Pancreas (tissue), 10 donors: Measurements from ENCODE around the gene USP34. TPM values are rescaled to one million over a fixed set of nuclear protein-coding genes. Genes with fewer than 3 reads are reported as not detected.
"Not testable (repeated sequence)": the region's sequence is repeated elsewhere in the genome, so short reads cannot be mapped to it uniquely, and the experiment has no call there.

Experiments used
- ATAC-seq, 4 donors: fragments of 200-7000 bp; cut with Tn5 transposase; one replicate each; pipeline versions ENCODE4 v1.8.0 to v1.9.1; 2020; ENCODE audit warnings: mild to moderate bottlenecking in 4 of 4, moderate library complexity in 4 of 4
- DNase-seq, 6 donors: peaks; one replicate each; pipeline ENCODE4 v3.0.0-alpha.2; 2020
- FAIRE-seq: peaks from 2 replicates; lab custom pipeline; 2012; peaks lifted over from hg19 to GRCh38; lab: Jason Lieb, UNC
- H3K27ac ChIP-seq, 4 donors: fragments of 200-600 bp; sonication (generic); 1 replicate in 3 of 4; 2 replicates in 1 of 4; pipeline versions ENCODE4 v1.5.0 to v1.8.0; 2020
- H3K27me3 ChIP-seq, 4 donors: fragments of 200-600 bp; one replicate each; pipeline ENCODE4 v1.8.0; 2021
- H3K36me3 ChIP-seq, 3 donors: fragments of 200-600 bp; sonication (generic) in 1 of 3; one replicate each; pipeline versions ENCODE4 v1.5.0 to v1.8.0; 2020 to 2021
- H3K4me1 ChIP-seq, 3 donors: fragments of 200-600 bp; one replicate each; pipeline ENCODE4 v1.8.0; 2021
- H3K4me3 ChIP-seq, 4 donors: fragments of 200-600 bp; sonication (generic) in 2 of 4; one replicate each; pipeline versions ENCODE4 v1.5.0 to v1.8.0; 2020 to 2021
- H3K9me3 ChIP-seq, 4 donors: fragments of 200-600 bp; one replicate each; pipeline ENCODE4 v1.8.0; 2021
- CTCF ChIP-seq, 4 donors: fragments of 200-600 bp; sonication (generic) in 3 of 4; IDR thresholded peaks; one replicate each; pipeline versions ENCODE4 v1.5.0 to v1.8.0; 2021; ENCODE audit warnings: antibody characterized with exemption in 4 of 4
- WGBS, 2 donors: extraction: QIAGEN DNeasy Blood & Tissue Kit; methylation state at CpG; one replicate each; pipeline ENCODE4 v1.1.7; 2013; 5-methylcytosine and 5-hydroxymethylcytosine counted together
- intact Hi-C, 3 donors: fragments of 100-400 bp; cut with DNase I; formaldehyde crosslinking; loops; one replicate each; pipeline versions ENCODE4 v1.11.1 to v1.14.2; 2022
- polyA plus RNA-seq, 2 donors: library from polyadenylated mRNA; stranded (reverse); fragments of 200-250 nt; gene quantifications; one replicate each; pipeline ENCODE4 v1.2.3, GENCODE V29; 2013
- total RNA-seq, 6 donors: library from RNA; stranded (reverse); fragmentation: NEBNext Ultra II Directional in 4 of 6; extraction: Animal tissue kit (Norgen Biotek cat#: 25700) in 4 of 6; gene quantifications; one replicate each; pipeline versions ENCODE4 v1.2.1 to v1.2.4, GENCODE V29; 2021 to 2023
- donor health status: healthy with polysubstance abuse.
- donor health status: DM: no; HTN: no; CAD: no; lungs with moderate emphysema.
- donor health status: DM: no; HTN: no; CAD: no.
- donor health status: control.
- donor health status: control.
- donor health status: Bipolar disorder and iron deficiency.
- donor health status: DM: yes; HTN: yes; CAD: no.
- donor health status: DM: no; HTN: no; CAD: no.
- donor health status: DM: no; HTN: no; CAD: no.
- donor health status: DM: yes; HTN: yes; CAD: no.

USP34 gene
- total and polyA plus RNA-seq, 8 donors: 30.0 to 58.9 (median 45.1) TPM

- Histone ChIP-seq H3K36me3 (no peaks in the 10 kb centered on the region), H3K4me1 (peaks cover 2 to 20% (median 14%) of the 10 kb centered on the region in 3 donors), H3K9me3 (no peaks in the 10 kb centered on the region), H3K4me3 (peak overlapping the region; percentile 66 to 89 (median 85)), H3K27me3 (no peaks in the 10 kb centered on the region), H3K27ac (peak overlapping the region; percentile 88 to 98 (median 95))
- intact Hi-C loops: loop anchor here in 1 of 3 donors (10.0 kb wide), 1 partner anchor 64 kb away; the partner anchor contains the start of gene XPO1
- TF ChIP-seq CTCF (IDR thresholded peaks at IDR 0.05): no peak
- FAIRE-seq (no peak), DNase-seq (peak; percentile 85 to 94 (median 93)), ATAC-seq (peak; percentile 72 to 80 (median 76))
- 0 to 1% methylated on average over 34 to 80 of the region's 94 CpGs for WGBS, 2 donors
Observed at GRCh38 chr2:61470122-61470951, 550 bp downstream of the USP34 start.

DNA sequence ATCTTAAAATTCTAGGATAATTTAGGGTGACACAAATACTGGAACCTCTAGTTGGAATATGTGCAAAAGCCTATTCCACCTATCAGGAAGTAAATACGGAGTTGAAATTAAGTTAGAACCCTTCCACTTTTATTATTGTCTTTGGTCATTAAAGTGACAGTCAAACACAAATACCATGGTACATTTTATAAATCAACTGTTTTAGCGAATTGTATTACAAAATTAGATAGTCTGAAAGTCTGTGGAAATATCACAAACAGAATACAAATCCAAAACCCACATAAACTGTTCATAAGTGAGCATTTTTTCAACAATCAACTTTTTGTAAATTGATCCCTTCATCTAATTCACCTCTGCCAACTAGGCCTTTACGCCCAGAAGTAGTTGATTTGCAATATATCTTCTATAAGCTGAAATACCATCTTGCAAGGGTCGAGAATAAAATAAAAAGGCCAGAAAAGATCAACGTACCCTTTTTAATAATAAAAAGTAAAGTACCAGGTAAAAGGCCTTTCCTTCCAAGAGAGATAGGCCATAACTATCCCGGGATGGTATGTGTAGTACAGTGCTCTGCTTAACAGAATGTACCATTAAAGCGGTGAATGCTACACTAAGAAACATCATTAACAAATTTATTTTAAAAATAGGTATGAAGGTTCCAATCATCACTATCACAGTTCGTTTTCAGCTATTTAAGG lies 1.3 kb downstream of the USP34 start:
- DNase-seq: no peak
- intact Hi-C loops: loop anchor here in 1 of 3 donors (10.0 kb wide), 1 partner anchor 65 kb away; the partner anchor contains the start of gene XPO1
- ATAC-seq: no peak
- no peaks in the 10 kb centered on the region for H3K9me3 ChIP-seq
- H3K4me3 ChIP-seq: peak overlapping the region; percentile 36 to 89 (median 76)
- no peak for TF ChIP-seq CTCF (IDR thresholded peaks at IDR 0.05)
- peaks cover 2 to 22% (median 19%) of the 10 kb centered on the region in 3 donors for H3K4me1 ChIP-seq
- no peaks in the 10 kb centered on the region for H3K36me3 ChIP-seq
- no peak for FAIRE-seq
- H3K27me3 ChIP-seq: no peaks in the 10 kb centered on the region
- H3K27ac ChIP-seq: peak overlapping the region; percentile 46 to 98 (median 93)
- 2 to 3% methylated on average over 8 of the region's 8 CpGs for WGBS, 2 donors

GRCh38 chr2:61468231-61468630 lies 2.7 kb downstream of the USP34 start:
- H3K36me3 ChIP-seq, DNase-seq, H3K27me3 ChIP-seq, ATAC-seq, intact Hi-C loops, H3K9me3 ChIP-seq, FAIRE-seq, H3K27ac ChIP-seq, H3K4me3 ChIP-seq: not testable (repeated sequence)
- H3K4me1 ChIP-seq: peaks cover 2 to 23% (median 20%) of the 10 kb centered on the region in 3 donors
- 94 to 96% methylated on average over 10 of the region's 10 CpGs for WGBS, 2 donors

DNA sequence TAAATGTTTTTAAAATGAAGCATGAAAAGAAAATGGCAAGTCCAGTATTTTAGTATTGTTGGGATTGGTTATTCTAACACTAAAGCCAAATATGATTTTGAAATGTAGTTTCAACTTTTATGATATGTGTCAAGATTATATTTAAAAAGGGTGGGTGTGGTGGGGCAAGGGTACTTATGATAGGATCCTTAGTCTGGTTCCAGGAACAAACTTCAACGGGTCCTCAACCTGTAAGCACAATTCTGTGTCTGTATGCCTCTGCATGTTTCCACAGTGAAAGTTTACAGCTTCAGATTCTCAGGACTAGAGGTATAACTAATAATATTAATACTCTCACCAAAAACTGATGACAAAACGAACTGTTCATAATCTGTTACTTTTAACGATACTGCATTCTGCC lies 5.8 kb downstream of the USP34 start:
- TF ChIP-seq CTCF (IDR thresholded peaks at IDR 0.05): no peak
- no peaks in the 10 kb centered on the region for H3K36me3 ChIP-seq
- ATAC-seq: no peak
- intact Hi-C loops: no loop called here
- H3K4me1 ChIP-seq: peaks cover 2 to 16% (median 15%) of the 10 kb centered on the region in 3 donors
- H3K4me3 ChIP-seq: no peak overlapping the region
- WGBS, 2 donors: 34 to 36% methylated on average over 3 of the region's 3 CpGs
- FAIRE-seq: no peak
- no peaks in the 10 kb centered on the region for H3K27me3 ChIP-seq
- no peak overlapping the region for H3K27ac ChIP-seq
- no peaks in the 10 kb centered on the region for H3K9me3 ChIP-seq
- no peak for DNase-seq

DNA sequence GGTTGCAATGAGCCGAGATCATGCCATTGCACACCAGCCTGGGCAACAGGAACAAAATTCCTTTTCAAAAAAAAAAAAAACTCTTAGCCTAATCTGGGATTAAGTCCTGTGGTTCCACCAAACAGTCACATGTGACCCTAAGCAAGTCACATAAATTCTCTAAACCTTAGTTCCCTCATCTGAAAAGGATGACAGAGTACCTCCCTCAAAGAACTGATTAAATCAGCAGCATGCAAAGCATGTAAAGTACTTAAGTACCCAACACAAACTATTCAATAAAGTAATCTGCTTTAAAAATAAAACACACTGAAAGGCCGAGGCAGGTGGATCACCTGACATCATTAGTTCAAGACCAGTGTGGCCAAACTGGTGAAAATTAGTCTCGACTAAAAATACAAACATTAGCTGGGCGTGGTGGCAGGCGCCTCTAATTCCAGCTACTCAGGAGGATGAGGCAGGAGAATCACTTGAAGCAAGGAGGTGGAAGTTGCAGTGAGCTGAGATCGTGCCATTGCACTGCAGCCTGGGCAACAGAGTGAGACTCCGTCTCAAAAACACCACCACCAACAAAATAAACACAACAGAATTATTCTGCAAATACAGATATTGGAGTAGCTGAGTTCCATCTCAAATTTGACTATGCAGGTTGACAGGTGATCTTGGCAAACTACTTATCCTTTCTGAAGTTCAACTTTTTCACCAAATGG lies 7.0 kb downstream of the USP34 start:
- 75% methylated on average over 7 of the region's 7 CpGs for WGBS, 2 donors
- no peak for DNase-seq

More for the DNA sequence above, 7.0 kb downstream of the USP34 start:
- ATAC-seq (no peak), FAIRE-seq (no peak)
- no peaks in the 10 kb centered on the region for H3K36me3 ChIP-seq
- H3K27me3 ChIP-seq: no peaks in the 10 kb centered on the region
- no peak for TF ChIP-seq CTCF (IDR thresholded peaks at IDR 0.05)
- intact Hi-C loops: no loop called here
- H3K27ac ChIP-seq: no peak overlapping the region
- no peaks in the 10 kb centered on the region for H3K9me3 ChIP-seq
- H3K4me1 ChIP-seq: peaks cover 2 to 19% (median 10%) of the 10 kb centered on the region in 3 donors
- no peak overlapping the region for H3K4me3 ChIP-seq
